ENCODE data around the gene LRRC18.

LRRC18 gene

GRCh38 chr10:48937796-48938195 is 1.8 kb downstream of the LRRC18 start:
- no peak overlapping the region for H3K27ac ChIP-seq (ENCODE audit: low read depth in 2 of 2, low read length in 2 of 2)
- no peak overlapping the region for H3K4me3 ChIP-seq (ENCODE audit: low read length in 2 of 2)
- H3K27me3 ChIP-seq (ENCODE audit: control insufficient read depth in 2 of 2, insufficient read depth in 2 of 2, low read length in 2 of 2): no peaks in the 10 kb centered on the region
- H3K4me1 ChIP-seq (ENCODE audit: control insufficient read depth in 2 of 2, insufficient read depth in 2 of 2, low read length in 2 of 2): no peaks in the 10 kb centered on the region
- H3K9ac ChIP-seq (ENCODE audit: low read depth in 1 of 2, low read length in 2 of 2): no peak overlapping the region
- no peaks in the 10 kb centered on the region for H3K9me3 ChIP-seq (ENCODE audit: control insufficient read depth in 2 of 2, low read length in 2 of 2)
- H3K36me3 ChIP-seq (ENCODE audit: control insufficient read depth in 2 of 2, insufficient read depth in 2 of 2, low read length in 2 of 2): no peaks in the 10 kb centered on the region

GRCh38 chr10:48935577-48935976 is 4.1 kb downstream of the LRRC18 start:
- Histone ChIP-seq H3K27ac (ENCODE audit: low read depth in 2 of 2, low read length in 2 of 2) (no peak overlapping the region), H3K36me3 (ENCODE audit: control insufficient read depth in 2 of 2, insufficient read depth in 2 of 2, low read length in 2 of 2) (no peaks in the 10 kb centered on the region), H3K4me3 (ENCODE audit: low read length in 2 of 2) (no peak overlapping the region), H3K4me1 (ENCODE audit: control insufficient read depth in 2 of 2, insufficient read depth in 2 of 2, low read length in 2 of 2) (no peaks in the 10 kb centered on the region), H3K27me3 (ENCODE audit: control insufficient read depth in 2 of 2, insufficient read depth in 2 of 2, low read length in 2 of 2) (no peaks in the 10 kb centered on the region), H3K9me3 (ENCODE audit: control insufficient read depth in 2 of 2, low read length in 2 of 2) (no peaks in the 10 kb centered on the region), H3K9ac (ENCODE audit: low read depth in 1 of 2, low read length in 2 of 2) (no peak overlapping the region)

- no peaks in the 10 kb centered on the region for H3K36me3 ChIP-seq (ENCODE audit: control insufficient read depth in 2 of 2, insufficient read depth in 2 of 2, low read length in 2 of 2)
- H3K9me3 ChIP-seq (ENCODE audit: control insufficient read depth in 2 of 2, low read length in 2 of 2): no peaks in the 10 kb centered on the region
- H3K4me1 ChIP-seq (ENCODE audit: control insufficient read depth in 2 of 2, insufficient read depth in 2 of 2, low read length in 2 of 2): no peaks in the 10 kb centered on the region
- H3K27ac ChIP-seq (ENCODE audit: low read depth in 2 of 2, low read length in 2 of 2): no peak overlapping the region
- no peak overlapping the region for H3K9ac ChIP-seq (ENCODE audit: low read depth in 1 of 2, low read length in 2 of 2)
- no peaks in the 10 kb centered on the region for H3K27me3 ChIP-seq (ENCODE audit: control insufficient read depth in 2 of 2, insufficient read depth in 2 of 2, low read length in 2 of 2)
- H3K4me3 ChIP-seq (ENCODE audit: low read length in 2 of 2): peak overlapping the region in 1 of 2 donors; percentile 37
These were observed 4.8 kb downstream of the LRRC18 start for GRCh38 chr10:48934672-48935501.

GRCh38 chr10:48932831-48933664 is 6.6 kb downstream of the LRRC18 start:
- Histone ChIP-seq H3K4me1 (ENCODE audit: control insufficient read depth in 2 of 2, insufficient read depth in 2 of 2, low read length in 2 of 2) (no peaks in the 10 kb centered on the region), H3K27me3 (ENCODE audit: control insufficient read depth in 2 of 2, insufficient read depth in 2 of 2, low read length in 2 of 2) (no peaks in the 10 kb centered on the region), H3K9me3 (ENCODE audit: control insufficient read depth in 2 of 2, low read length in 2 of 2) (no peaks in the 10 kb centered on the region), H3K9ac (ENCODE audit: low read depth in 1 of 2, low read length in 2 of 2) (no peak overlapping the region), H3K36me3 (ENCODE audit: control insufficient read depth in 2 of 2, insufficient read depth in 2 of 2, low read length in 2 of 2) (no peaks in the 10 kb centered on the region), H3K4me3 (ENCODE audit: low read length in 2 of 2) (no peak overlapping the region), H3K27ac (ENCODE audit: low read depth in 2 of 2, low read length in 2 of 2) (no peak overlapping the region)

GRCh38 chr10:48931188-48931587 is 8.5 kb downstream of the LRRC18 start:
- H3K4me3 ChIP-seq (ENCODE audit: low read length in 2 of 2): no peak overlapping the region
- H3K9me3 ChIP-seq (ENCODE audit: control insufficient read depth in 2 of 2, low read length in 2 of 2): no peaks in the 10 kb centered on the region
- H3K27ac ChIP-seq (ENCODE audit: low read depth in 2 of 2, low read length in 2 of 2): no peak overlapping the region
- no peaks in the 10 kb centered on the region for H3K36me3 ChIP-seq (ENCODE audit: control insufficient read depth in 2 of 2, insufficient read depth in 2 of 2, low read length in 2 of 2)
- no peaks in the 10 kb centered on the region for H3K27me3 ChIP-seq (ENCODE audit: control insufficient read depth in 2 of 2, insufficient read depth in 2 of 2, low read length in 2 of 2)
- H3K4me1 ChIP-seq (ENCODE audit: control insufficient read depth in 2 of 2, insufficient read depth in 2 of 2, low read length in 2 of 2): no peaks in the 10 kb centered on the region
- H3K9ac ChIP-seq (ENCODE audit: low read depth in 1 of 2, low read length in 2 of 2): no peak overlapping the region

GRCh38 chr10:48929413-48929990 is 10.1 kb downstream of the LRRC18 start:
- Histone ChIP-seq H3K27ac (ENCODE audit: low read depth in 2 of 2, low read length in 2 of 2) (no peak overlapping the region), H3K4me3 (ENCODE audit: low read length in 2 of 2) (no peak overlapping the region), H3K4me1 (ENCODE audit: control insufficient read depth in 2 of 2, insufficient read depth in 2 of 2, low read length in 2 of 2) (no peaks in the 10 kb centered on the region), H3K9ac (ENCODE audit: low read depth in 1 of 2, low read length in 2 of 2) (no peak overlapping the region), H3K9me3 (ENCODE audit: control insufficient read depth in 2 of 2, low read length in 2 of 2) (no peaks in the 10 kb centered on the region), H3K36me3 (ENCODE audit: control insufficient read depth in 2 of 2, insufficient read depth in 2 of 2, low read length in 2 of 2) (no peaks in the 10 kb centered on the region), H3K27me3 (ENCODE audit: control insufficient read depth in 2 of 2, insufficient read depth in 2 of 2, low read length in 2 of 2) (no peaks in the 10 kb centered on the region)

- no peaks in the 10 kb centered on the region for H3K9me3 ChIP-seq (ENCODE audit: control insufficient read depth in 2 of 2, low read length in 2 of 2)
- H3K9ac ChIP-seq (ENCODE audit: low read depth in 1 of 2, low read length in 2 of 2): no peak overlapping the region
- H3K4me3 ChIP-seq (ENCODE audit: low read length in 2 of 2): no peak overlapping the region
- no peaks in the 10 kb centered on the region for H3K27me3 ChIP-seq (ENCODE audit: control insufficient read depth in 2 of 2, insufficient read depth in 2 of 2, low read length in 2 of 2)
- no peaks in the 10 kb centered on the region for H3K4me1 ChIP-seq (ENCODE audit: control insufficient read depth in 2 of 2, insufficient read depth in 2 of 2, low read length in 2 of 2)
- H3K27ac ChIP-seq (ENCODE audit: low read depth in 2 of 2, low read length in 2 of 2): no peak overlapping the region
- no peaks in the 10 kb centered on the region for H3K36me3 ChIP-seq (ENCODE audit: control insufficient read depth in 2 of 2, insufficient read depth in 2 of 2, low read length in 2 of 2)
These were observed 12.7 kb downstream of the LRRC18 start for GRCh38 chr10:48926764-48927540.

- Histone ChIP-seq H3K27me3 (ENCODE audit: control insufficient read depth in 2 of 2, insufficient read depth in 2 of 2, low read length in 2 of 2) (no peaks in the 10 kb centered on the region), H3K9ac (ENCODE audit: low read depth in 1 of 2, low read length in 2 of 2) (no peak overlapping the region), H3K27ac (ENCODE audit: low read depth in 2 of 2, low read length in 2 of 2) (no peak overlapping the region), H3K9me3 (ENCODE audit: control insufficient read depth in 2 of 2, low read length in 2 of 2) (no peaks in the 10 kb centered on the region), H3K4me1 (ENCODE audit: control insufficient read depth in 2 of 2, insufficient read depth in 2 of 2, low read length in 2 of 2) (no peaks in the 10 kb centered on the region), H3K4me3 (ENCODE audit: low read length in 2 of 2) (no peak overlapping the region), H3K36me3 (ENCODE audit: control insufficient read depth in 2 of 2, insufficient read depth in 2 of 2, low read length in 2 of 2) (no peaks in the 10 kb centered on the region)
These were observed 13.4 kb downstream of the LRRC18 start for GRCh38 chr10:48926255-48926654.

- Histone ChIP-seq H3K9ac (ENCODE audit: low read depth in 1 of 2, low read length in 2 of 2) (no peak overlapping the region), H3K27me3 (ENCODE audit: control insufficient read depth in 2 of 2, insufficient read depth in 2 of 2, low read length in 2 of 2) (no peaks in the 10 kb centered on the region), H3K4me1 (ENCODE audit: control insufficient read depth in 2 of 2, insufficient read depth in 2 of 2, low read length in 2 of 2) (no peaks in the 10 kb centered on the region), H3K9me3 (ENCODE audit: control insufficient read depth in 2 of 2, low read length in 2 of 2) (no peaks in the 10 kb centered on the region), H3K4me3 (ENCODE audit: low read length in 2 of 2) (no peak overlapping the region), H3K27ac (ENCODE audit: low read depth in 2 of 2, low read length in 2 of 2) (no peak overlapping the region), H3K36me3 (ENCODE audit: control insufficient read depth in 2 of 2, insufficient read depth in 2 of 2, low read length in 2 of 2) (no peaks in the 10 kb centered on the region)
These were observed 14.7 kb downstream of the LRRC18 start for GRCh38 chr10:48924988-48925387.
